Ishikawa (cell line): ENCODE measurements around the gene PRM1.

Experiments
- CEBPB ChIP-seq: IDR thresholded peaks from 2 replicates; pipeline ENCODE4 v1.6.1; 2012
- CREB1 ChIP-seq: IDR thresholded peaks from 2 replicates; pipeline ENCODE4 v1.6.1; 2012; ENCODE audit warnings: low read depth
- EGR1 ChIP-seq: IDR thresholded peaks from 2 replicates; pipeline ENCODE4 v1.6.1; 2012
- EP300 ChIP-seq: IDR thresholded peaks from 2 replicates; pipeline ENCODE4 v1.6.1; 2012; ENCODE audit warnings: borderline replicate concordance
- FOXM1 ChIP-seq: IDR thresholded peaks from 2 replicates; pipeline ENCODE4 v1.6.1; 2012; ENCODE audit warnings: low read depth, borderline replicate concordance
- NFIC ChIP-seq: IDR thresholded peaks from 2 replicates; pipeline ENCODE4 v1.6.1; 2012
- RAD21 ChIP-seq: IDR thresholded peaks from 2 replicates; pipeline ENCODE4 v1.6.1; 2012; ENCODE audit warnings: low read depth
- TAF1 ChIP-seq: IDR thresholded peaks from 2 replicates; pipeline ENCODE4 v1.6.1; 2012; ENCODE audit warnings: low read depth, mild to moderate bottlenecking
- TCF12 ChIP-seq: IDR thresholded peaks from 2 replicates; pipeline ENCODE4 v1.6.1; 2012; ENCODE audit warnings: low read depth
- TEAD4 ChIP-seq: IDR thresholded peaks from 2 replicates; pipeline ENCODE4 v1.6.1; 2012
- YY1 ChIP-seq: IDR thresholded peaks from 2 replicates; pipeline ENCODE4 v1.6.1; 2012; ENCODE audit warnings: low read depth
- ZBTB7A ChIP-seq: IDR thresholded peaks from 2 replicates; pipeline ENCODE4 v1.6.1; 2012; ENCODE audit warnings: low read depth
- TF ChIP-seq, protein P1 (sequence below): IDR thresholded peaks from 2 replicates; pipeline ENCODE4 v1.6.1; 2012
- TF ChIP-seq, protein P2 (sequence below): IDR thresholded peaks from 2 replicates; pipeline ENCODE4 v1.6.1; 2012
- TF ChIP-seq, protein P3 (sequence below): IDR thresholded peaks from 2 replicates; pipeline ENCODE4 v1.6.1; 2012; ENCODE audit warnings: low read depth, mild to moderate bottlenecking

PRM1 gene

DNA sequence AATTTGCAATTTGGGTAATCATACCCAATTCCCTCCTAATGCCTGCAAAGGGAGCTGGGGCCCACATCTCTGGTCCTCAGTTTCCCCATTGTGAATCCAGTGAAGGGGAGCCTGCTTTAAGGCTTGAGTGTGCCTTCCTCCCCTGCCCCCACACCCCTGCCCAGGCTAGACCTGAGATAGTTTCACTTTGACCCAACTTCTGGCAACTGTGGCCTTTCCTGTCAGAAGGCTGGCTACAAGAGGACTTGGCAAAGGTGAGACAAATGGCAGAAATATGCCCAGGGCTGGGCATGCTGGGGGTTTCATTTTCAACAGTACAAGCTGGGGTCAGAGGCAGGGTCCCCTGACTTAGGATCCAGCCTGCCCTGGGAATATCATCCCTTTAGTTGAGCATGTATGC, 35.1 kb downstream of the PRM1 start:
- TF ChIP-seq NFIC (no peak), CEBPB (no peak), FOXM1 (no peak), CREB1 (no peak), TEAD4 (no peak), RAD21 (no peak), ZBTB7A (no peak), TCF12 (no peak), EP300 (no peak), TAF1 (no peak)
- TF ChIP-seq, protein P1, sequence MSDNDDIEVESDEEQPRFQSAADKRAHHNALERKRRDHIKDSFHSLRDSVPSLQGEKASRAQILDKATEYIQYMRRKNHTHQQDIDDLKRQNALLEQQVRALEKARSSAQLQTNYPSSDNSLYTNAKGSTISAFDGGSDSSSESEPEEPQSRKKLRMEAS, result no peak
- TF ChIP-seq, protein P2, sequence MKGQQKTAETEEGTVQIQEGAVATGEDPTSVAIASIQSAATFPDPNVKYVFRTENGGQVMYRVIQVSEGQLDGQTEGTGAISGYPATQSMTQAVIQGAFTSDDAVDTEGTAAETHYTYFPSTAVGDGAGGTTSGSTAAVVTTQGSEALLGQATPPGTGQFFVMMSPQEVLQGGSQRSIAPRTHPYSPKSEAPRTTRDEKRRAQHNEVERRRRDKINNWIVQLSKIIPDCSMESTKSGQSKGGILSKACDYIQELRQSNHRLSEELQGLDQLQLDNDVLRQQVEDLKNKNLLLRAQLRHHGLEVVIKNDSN, result no peak

DNA sequence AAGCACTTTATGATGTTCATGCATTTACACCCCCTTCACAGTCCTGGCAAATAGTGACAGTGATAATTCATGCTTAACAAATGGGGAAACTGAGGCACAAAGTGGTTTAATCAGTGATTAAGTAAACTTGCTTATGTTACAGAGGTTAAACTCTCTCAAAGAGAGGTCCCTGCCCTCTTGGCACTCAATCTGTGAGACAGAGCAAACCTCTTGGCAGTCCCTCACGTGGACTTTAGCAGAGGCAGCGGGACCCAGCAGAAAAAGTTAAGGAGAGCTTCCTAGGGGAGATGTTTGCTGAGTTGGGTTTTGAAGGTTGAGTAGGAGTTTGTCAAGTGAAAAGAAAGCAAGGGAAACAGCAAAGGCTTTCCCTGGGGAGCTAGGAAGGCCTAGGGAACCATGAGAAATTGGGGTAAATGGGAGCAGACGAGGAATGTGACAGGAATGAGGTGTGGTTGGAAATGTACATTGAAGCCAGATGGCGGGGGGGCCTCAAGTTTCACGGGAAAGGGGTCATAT, 35.9 kb downstream of the PRM1 start:
- TF ChIP-seq FOXM1 (no peak), CEBPB (no peak), CREB1 (no peak), ZBTB7A (no peak), EP300 (no peak), TEAD4 (no peak), TCF12 (no peak)
- TF ChIP-seq, protein P2, result no peak
- TF ChIP-seq, protein P3, sequence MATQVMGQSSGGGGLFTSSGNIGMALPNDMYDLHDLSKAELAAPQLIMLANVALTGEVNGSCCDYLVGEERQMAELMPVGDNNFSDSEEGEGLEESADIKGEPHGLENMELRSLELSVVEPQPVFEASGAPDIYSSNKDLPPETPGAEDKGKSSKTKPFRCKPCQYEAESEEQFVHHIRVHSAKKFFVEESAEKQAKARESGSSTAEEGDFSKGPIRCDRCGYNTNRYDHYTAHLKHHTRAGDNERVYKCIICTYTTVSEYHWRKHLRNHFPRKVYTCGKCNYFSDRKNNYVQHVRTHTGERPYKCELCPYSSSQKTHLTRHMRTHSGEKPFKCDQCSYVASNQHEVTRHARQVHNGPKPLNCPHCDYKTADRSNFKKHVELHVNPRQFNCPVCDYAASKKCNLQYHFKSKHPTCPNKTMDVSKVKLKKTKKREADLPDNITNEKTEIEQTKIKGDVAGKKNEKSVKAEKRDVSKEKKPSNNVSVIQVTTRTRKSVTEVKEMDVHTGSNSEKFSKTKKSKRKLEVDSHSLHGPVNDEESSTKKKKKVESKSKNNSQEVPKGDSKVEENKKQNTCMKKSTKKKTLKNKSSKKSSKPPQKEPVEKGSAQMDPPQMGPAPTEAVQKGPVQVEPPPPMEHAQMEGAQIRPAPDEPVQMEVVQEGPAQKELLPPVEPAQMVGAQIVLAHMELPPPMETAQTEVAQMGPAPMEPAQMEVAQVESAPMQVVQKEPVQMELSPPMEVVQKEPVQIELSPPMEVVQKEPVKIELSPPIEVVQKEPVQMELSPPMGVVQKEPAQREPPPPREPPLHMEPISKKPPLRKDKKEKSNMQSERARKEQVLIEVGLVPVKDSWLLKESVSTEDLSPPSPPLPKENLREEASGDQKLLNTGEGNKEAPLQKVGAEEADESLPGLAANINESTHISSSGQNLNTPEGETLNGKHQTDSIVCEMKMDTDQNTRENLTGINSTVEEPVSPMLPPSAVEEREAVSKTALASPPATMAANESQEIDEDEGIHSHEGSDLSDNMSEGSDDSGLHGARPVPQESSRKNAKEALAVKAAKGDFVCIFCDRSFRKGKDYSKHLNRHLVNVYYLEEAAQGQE, result no peak

DNA sequence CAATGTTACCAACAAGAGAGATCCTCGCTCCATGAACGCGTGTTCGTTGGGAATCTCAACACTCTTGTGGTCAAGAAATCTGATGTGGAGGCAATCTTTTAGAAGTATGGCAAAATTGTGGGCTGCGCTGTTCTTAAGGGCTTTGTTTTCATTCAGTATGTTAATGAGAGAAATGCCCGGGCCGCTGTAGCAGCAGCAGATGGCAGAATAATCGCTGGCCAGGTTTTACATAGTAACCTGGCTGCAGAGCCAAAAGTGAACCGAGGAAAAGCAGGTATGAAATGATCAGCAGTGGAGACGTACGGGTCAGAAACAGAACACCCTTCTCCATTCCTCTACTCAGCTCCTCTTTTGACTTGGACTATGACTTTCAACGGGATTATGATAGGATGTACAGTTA, 38.5 kb downstream of the PRM1 start:
- no peak for TF ChIP-seq TEAD4

DNA sequence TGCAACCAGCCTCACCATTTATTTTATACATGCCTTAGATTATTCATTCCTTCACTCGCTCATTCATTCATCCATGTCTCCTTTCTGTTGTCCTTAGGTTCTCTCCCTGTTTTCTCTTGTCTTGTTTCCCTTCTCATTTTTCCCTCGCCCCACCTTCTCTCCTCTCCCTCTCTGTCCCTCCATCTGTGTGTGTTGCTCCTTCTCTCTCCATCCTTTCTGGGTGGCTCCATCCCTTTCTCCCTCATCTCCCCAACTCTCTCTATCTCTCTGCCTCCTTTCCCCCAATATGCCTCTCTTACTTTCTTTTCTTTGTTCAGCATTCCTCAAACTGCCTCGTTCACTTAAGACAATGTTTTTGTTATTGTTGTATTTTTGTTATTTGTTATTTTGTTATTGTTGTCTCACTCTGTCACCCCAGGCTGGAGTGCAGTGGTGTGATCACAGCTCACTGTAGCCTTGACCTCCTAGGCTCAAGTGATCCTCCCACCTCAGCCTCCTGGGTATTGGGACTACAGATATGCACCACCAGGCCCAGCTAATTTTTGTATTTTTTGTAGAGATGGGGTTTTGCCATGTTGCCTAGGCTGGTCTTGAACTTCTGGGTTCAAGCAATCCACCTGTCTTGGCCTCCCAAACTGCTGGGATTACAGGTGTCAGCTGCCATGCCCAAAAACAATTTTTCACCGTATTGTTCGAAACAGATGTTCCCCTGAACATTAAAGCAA, 39.5 kb downstream of the PRM1 start:
- TF ChIP-seq, protein P1, result no peak
- TF ChIP-seq CEBPB (no peak), EP300 (no peak), ZBTB7A (no peak), CREB1 (no peak), NFIC (no peak), YY1 (no peak), TEAD4 (no peak), TCF12 (no peak), EGR1 (no peak), RAD21 (no peak), TAF1 (no peak), FOXM1 (no peak)
- TF ChIP-seq, protein P2, result no peak
- TF ChIP-seq, protein P3, result no peak

DNA sequence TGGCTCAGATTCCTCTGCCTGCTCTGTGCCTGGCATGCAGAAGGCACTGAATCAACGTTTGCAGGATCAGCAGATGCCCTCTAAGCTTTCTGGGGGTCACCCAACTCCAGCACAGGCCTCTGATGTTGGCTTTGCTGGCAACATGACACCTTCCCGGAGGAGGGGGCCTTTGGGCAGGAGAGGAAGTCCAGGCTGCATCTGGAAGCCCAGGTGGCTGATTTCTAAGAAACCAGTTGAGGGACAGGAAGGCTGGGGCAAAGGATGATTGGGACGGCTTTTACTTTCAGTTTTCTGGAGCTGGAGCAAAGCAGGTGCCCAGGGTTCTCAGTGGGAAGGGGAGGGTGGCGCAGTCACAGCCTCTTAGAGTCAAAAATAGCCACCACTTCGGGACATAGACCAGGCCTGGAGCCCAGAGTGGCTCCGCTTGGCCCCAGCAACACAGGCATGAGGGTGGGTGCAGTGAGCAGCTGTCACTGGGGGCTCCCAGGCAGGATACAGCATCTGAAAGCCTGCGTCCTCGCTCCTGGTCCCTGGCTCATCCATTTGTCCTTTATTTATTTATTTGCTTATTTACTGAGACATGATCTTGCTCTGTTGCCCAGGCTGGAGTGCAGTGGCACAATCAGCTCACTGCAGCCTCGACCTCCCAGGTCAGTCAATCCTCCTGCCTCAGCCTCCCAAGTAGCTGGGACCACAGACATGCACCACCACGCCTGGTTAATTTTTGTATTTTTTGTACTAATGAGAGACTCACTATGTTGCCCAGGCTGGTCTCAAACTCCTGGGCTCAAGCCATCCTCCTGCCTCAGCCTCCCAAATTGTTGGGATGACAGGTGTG, 40.3 kb downstream of the PRM1 start:
- TF ChIP-seq, protein P3, result no peak
- TF ChIP-seq EGR1, result no peak
- TF ChIP-seq TEAD4, result no peak
- TF ChIP-seq TCF12, result no peak
- TF ChIP-seq TAF1, result no peak
- no peak for TF ChIP-seq NFIC
- TF ChIP-seq ZBTB7A, result no peak
- TF ChIP-seq, protein P2, result no peak
- no peak for TF ChIP-seq YY1
- no peak for TF ChIP-seq FOXM1
- TF ChIP-seq RAD21, result no peak
- no peak for TF ChIP-seq CREB1
- TF ChIP-seq, protein P1, result no peak
- no peak for TF ChIP-seq EP300
- TF ChIP-seq CEBPB, result no peak
